Ecto neural progenitor cell (in vitro differentiated cells): Measurements from ENCODE around the gene NDUFB3.
"Not testable (repeated sequence)": the region's sequence is repeated elsewhere in the genome, so short reads cannot be mapped to it uniquely, and the experiment has no call there.

Source experiments
- DNase-seq: peaks from one replicate; pipeline ENCODE4 v3.0.0-alpha.2; 2018; ENCODE audit warnings: low spot score

Gene NDUFB3

DNA sequence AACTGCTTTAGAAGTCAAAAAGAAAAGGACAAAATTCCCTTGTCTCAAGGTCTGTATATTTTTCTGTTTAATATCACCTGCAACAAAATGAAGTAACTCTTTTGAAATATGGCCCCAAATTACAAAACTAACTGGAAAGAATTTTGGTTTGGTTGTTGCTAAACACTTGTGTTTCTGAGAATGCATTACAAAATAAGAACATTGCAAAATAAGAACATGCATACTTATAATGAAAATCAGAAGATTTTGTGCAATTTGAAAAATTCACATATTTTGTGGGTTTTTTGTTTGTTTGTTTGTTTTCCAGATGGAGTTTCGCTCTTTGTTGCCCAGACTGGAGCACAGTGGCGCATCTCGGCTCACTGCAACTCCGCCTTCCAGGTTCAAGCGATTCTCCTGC, 21.8 kb downstream of the NDUFB3 start:
- no peak for DNase-seq

- no peak for DNase-seq
Measured at GRCh38 chr2:201100497-201100896, 28.7 kb downstream of the NDUFB3 start.

- no peak for DNase-seq
Measured at GRCh38 chr2:201105759-201106158, 34.0 kb downstream of the NDUFB3 start.

- DNase-seq = no peak
Measured at GRCh38 chr2:201107624-201108023, 35.8 kb downstream of the NDUFB3 start.

- DNase-seq = no peak
Measured at GRCh38 chr2:201108341-201108740, 36.5 kb downstream of the NDUFB3 start.

DNA sequence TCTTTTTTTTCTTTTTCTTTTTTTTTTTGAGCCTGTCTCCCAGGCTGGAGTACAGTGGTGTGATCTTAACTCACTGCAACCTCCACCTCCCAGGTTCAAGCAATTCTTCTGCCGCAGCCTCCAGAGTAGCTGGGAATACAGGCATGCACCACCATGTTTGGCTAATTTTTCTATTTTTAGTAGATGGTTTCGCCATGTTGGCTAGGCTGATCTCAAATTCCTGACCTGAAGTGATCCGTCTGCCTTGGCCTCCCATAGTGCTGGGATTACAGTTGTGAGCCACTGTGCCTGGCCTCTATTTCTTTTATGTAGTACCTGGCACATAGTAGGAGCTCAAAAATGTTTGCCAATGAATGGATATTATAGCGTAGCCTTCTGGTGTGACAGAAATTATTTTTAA, 37.4 kb downstream of the NDUFB3 start:
- DNase-seq = no peak

- DNase-seq = no peak
Measured at GRCh38 chr2:201110615-201111014, 38.8 kb downstream of the NDUFB3 start.

GRCh38 chr2:201111096-201111495, 39.3 kb downstream of the NDUFB3 start:
- DNase-seq = no peak

DNA sequence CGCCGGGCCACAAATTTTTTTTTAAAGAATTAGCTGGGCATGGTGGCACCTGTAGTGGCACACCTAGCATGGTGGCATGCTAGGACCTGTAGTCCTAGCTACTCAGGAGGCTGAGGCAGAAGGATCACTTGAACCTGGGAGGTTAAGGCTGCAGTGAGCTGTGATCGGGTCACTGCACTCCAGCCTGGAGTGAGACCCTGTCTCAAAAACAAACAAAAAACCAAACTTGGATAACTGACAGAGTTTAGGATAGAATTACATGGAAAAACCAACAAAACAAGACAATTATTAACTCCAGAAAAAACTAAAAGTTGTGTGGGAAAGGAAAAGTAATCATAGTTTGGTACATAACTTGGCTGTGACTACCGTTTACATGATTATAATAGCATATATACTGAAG, 42.5 kb downstream of the NDUFB3 start:
- no peak for DNase-seq

DNA sequence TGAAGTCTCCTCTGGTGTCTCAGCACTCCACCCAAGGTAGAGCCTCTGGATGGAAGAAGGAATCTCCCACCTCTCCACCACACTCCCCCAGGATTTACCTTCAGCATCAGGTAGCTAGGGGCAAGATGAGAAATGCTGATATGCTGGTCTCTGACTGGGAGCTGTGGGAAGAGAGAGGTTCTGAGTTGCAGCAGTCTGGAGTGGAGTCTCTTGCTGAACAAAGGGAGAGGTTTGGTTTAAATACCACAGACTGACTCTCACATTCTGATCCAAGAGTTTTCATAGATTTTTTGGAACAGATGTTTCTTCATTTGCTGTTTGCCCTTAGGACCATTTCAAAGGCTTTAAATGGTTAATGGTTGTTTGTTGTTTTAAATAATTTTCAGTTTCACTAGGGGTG, 43.0 kb downstream of the NDUFB3 start:
- DNase-seq = no peak

DNA sequence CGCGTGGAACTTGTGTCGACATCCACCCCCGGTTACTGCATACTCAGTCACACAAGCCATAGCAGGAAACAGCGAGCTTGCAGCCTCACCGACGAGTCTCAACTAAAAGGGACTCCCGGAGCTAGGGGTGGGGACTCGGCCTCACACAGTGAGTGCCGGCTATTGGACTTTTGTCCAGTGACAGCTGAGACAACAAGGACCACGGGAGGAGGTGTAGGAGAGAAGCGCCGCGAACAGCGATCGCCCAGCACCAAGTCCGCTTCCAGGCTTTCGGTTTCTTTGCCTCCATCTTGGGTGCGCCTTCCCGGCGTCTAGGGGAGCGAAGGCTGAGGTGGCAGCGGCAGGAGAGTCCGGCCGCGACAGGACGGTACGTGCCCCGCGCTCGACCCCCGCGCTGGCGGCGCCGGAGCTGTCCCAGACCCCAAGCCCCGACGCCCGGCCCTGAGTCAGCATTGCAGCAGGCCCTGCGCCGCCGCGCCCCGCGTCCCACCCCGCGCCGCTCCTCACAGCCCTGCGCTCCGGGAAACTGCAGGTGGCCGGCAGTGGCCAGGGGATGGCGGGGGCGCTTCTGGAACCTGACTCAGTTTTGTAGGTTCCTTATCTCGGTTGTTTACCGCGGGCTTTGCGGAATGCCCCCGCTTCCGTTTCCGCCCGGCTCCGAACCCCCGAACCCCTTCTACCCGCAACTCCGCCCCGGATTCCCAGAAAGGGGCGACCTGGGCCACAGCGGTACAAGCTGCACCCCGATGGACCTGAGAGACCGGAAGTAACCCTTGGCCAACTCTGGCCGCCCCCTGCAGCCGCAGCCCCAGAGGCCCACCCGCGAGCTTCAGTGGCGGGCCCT, 44.5 kb downstream of the NDUFB3 start, which contains the start of gene CFLAR:
Gene CFLAR, plus strand, starts transcription at position 50 of the 844 bp plus-strand sequence. CDS start 13,702 bp downstream, outside the sequence.
- peak; percentile 71 for DNase-seq

DNA sequence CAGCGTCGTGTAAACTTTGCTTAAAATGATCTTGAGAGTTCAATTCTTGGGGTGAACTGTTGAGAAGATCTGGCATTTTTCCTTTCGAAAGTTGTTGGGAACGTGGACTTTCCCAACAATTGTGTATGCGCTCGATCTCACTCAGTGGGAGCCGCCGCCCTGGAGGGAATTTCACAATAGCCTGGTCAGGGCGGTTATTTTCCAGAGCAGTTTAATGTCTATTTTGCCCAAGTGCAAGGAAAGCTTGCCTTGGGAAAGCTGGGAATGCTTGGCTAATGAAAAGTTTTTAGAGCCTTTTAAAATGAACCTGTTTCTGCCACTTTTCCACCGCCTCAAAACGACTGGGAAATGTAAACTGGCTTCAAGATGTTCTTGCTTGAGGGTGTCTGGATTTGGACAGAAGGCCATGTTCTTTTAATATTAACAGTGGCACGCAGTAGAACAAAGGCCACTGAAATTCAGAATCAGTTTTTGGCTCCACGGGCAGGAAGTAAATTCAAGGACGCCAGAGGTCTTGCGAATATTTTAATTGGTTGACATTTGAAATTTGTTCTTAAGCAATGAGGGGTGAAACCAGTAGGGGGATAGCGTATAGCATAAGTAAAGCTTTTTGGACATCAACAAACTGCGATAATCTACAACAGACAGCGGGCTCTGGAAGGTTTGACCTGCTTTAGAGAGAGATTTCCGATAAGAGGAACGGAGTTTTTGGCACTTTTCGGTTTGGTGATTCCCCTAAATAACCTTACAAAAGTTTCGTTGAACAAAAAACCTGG, 45.3 kb downstream of the NDUFB3 start:
- DNase-seq = no peak

GRCh38 chr2:201117735-201118094, 45.9 kb downstream of the NDUFB3 start:
- DNase-seq = not testable (repeated sequence)

DNA sequence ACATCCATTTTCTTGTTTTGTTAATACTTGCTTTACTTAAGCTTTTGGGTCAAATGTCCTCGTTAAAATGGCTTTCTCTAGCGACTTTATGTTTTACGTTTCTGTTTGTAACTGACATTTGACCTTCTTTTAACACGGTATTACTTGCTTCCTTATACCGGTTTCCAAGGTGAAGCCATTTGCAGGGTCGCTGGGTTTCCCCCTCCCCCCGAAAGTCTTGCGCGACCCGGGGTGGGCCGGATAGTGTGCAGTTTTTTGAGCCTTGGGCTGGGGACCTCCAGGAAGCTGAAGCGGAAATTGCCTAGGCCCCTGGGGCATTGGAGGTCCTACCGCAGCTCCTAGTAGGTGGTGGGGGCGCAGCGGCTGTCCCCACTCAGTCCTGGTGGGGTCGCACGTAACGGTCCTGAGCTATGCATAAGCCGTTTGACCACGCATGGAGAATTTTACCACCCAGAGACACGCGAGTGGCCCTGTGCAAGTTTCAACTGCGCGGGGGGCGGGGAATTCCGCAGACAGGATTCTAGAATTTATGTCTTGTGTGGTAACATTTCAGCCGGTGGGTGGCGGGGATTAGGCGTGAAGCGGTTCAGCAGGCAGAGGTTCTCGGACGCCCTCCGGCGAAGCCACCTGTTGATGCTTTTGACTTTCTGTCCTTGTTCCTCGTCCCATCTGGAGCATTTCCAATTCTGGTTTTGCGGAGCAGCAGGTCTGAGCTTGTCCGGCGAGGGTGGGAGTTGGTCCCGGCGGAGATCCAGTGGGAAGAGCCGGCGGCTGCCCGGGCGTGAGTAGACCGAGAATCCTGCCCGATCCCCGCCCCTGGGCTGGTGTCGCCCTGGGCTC, 46.5 kb downstream of the NDUFB3 start:
- DNase-seq = peak; percentile 86

- DNase-seq = no peak
Measured at GRCh38 chr2:201118961-201119854, 47.4 kb downstream of the NDUFB3 start.

DNA sequence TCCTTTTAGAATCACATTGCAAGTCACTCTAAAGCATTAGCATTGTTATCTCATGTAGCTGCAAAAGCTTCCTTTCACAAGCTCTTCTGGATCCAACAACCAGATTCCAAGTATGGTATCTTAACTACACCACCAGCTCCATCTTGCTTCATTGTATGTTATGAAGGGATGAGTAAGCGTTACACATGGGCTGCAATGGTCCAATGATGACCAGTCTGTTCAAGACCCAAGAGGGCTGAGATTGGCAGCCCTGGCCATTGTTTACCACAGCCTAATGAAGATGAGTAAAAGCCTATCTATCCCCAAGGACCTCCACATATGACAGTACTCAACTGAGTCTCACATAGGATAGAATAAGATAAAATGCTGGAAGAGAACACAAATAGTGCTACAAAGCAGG, 50.5 kb downstream of the NDUFB3 start:
- DNase-seq = no peak

GRCh38 chr2:201126308-201127151, 54.7 kb downstream of the NDUFB3 start:
- DNase-seq = no peak

GRCh38 chr2:201127152-201127511, 55.3 kb downstream of the NDUFB3 start:
- no peak for DNase-seq

GRCh38 chr2:201127570-201127969, 55.8 kb downstream of the NDUFB3 start:
- DNase-seq = no peak

GRCh38 chr2:201128033-201128432, 56.2 kb downstream of the NDUFB3 start:
- DNase-seq = no peak
